H1 (cell line): ENCODE measurements around the gene IRF3. TPM values are rescaled to one million over a fixed set of nuclear protein-coding genes. Genes with fewer than 3 reads are reported as not detected.
A peak's percentile ranks its signal among the peaks of the same experiment; 100 is the strongest.

ENCODE experiments used
- CTCF ChIA-PET: fragments of 300-600 bp; sonication (Branson Sonifier 250); formaldehyde crosslinking; loops from one replicate; lab custom pipeline; 2021; ENCODE audit not compliant: partially characterized antibody; lab: Charles Lee
- POLR2A ChIA-PET: fragments of 300-600 bp; sonication (Branson Sonifier 250); formaldehyde crosslinking; loops from one replicate; lab custom pipeline; 2021; ENCODE audit warnings: inconsistent platforms; ENCODE audit not compliant: partially characterized antibody; lab: Charles Lee
- DNase-seq, 2 experiments: peaks; one replicate each; pipeline versions ENCODE4 v3.0.0 to v3.0.0-alpha.2; 2010 to 2022; ENCODE audit warnings: low spot score in 2 of 2, low read depth in 1 of 2, mixed read lengths in 1 of 2
- FAIRE-seq: peaks from 2 replicates; lab custom pipeline; 2011; peaks lifted over from hg19 to GRCh38; lab: Jason Lieb, UNC
- H2AFZ ChIP-seq: 2 replicates; pipeline ENCODE4 v1.8.1; 2012; ENCODE audit warnings: low read length, inconsistent platforms
- H2AK5ac ChIP-seq: 2 replicates; pipeline ENCODE4 v1.6.1; 2013; ENCODE audit warnings: low read depth, low read length
- H2BK120ac ChIP-seq: replicated peaks from 2 replicates; pipeline ENCODE3; 2013; ENCODE audit warnings: low read depth, low read length, inconsistent platforms
- H2BK12ac ChIP-seq: 2 replicates; pipeline ENCODE4 v1.6.1; 2013; ENCODE audit warnings: low read depth, low read length
- H2BK15ac ChIP-seq: 2 replicates; pipeline ENCODE4 v1.6.1; 2013; ENCODE audit warnings: low read length
- H2BK20ac ChIP-seq: 2 replicates; pipeline ENCODE4 v1.6.1; 2013; ENCODE audit warnings: low read length
- H2BK5ac ChIP-seq: 2 replicates; pipeline ENCODE4 v1.6.1; 2013; ENCODE audit warnings: low read depth, low read length
- H3K14ac ChIP-seq: 2 replicates; pipeline ENCODE4 v1.6.1; 2013; ENCODE audit warnings: inconsistent platforms; ENCODE audit not compliant: insufficient read length
- H3K18ac ChIP-seq: 2 replicates; pipeline ENCODE4 v1.6.1; 2013; ENCODE audit warnings: low read length; ENCODE audit errors: extremely low read depth
- H3K23ac ChIP-seq: 2 replicates; pipeline ENCODE4 v1.6.1; 2013; ENCODE audit warnings: inconsistent platforms; ENCODE audit not compliant: insufficient read length
- H3K23me2 ChIP-seq: 2 replicates; pipeline ENCODE4 v1.6.1; 2013; ENCODE audit warnings: low read depth, low read length
- H3K27ac ChIP-seq: 2 replicates; pipeline ENCODE4 v1.6.1; 2011; ENCODE audit warnings: low read depth, low read length, inconsistent platforms
- H3K27me3 ChIP-seq, 4 experiments: replicated peaks in 1 of 4; 1 replicate in 1 of 4; 2 replicates in 3 of 4; pipeline versions ENCODE4 v1.6.1 to v1.8.1; 2011 to 2013; ENCODE audit warnings: low read length in 3 of 4, mild to moderate bottlenecking in 3 of 4, inconsistent platforms in 2 of 4, mixed read lengths in 2 of 4, moderate library complexity in 1 of 4; ENCODE audit not compliant: control insufficient read depth in 3 of 4, insufficient read depth in 3 of 4; ENCODE audit errors: extremely low read depth in 1 of 4
- H3K36me3 ChIP-seq, 4 experiments: 2 replicates each; pipeline versions ENCODE4 v1.6.1 to v1.8.1; 2011 to 2013; ENCODE audit warnings: mild to moderate bottlenecking in 4 of 4, low read length in 3 of 4, moderate library complexity in 2 of 4, control low read depth in 1 of 4, inconsistent platforms in 1 of 4; ENCODE audit not compliant: insufficient read depth in 4 of 4, control insufficient read depth in 2 of 4
- H3K4ac ChIP-seq: replicated peaks from 2 replicates; pipeline ENCODE3; 2013; ENCODE audit warnings: low read length, low read depth, mixed read lengths, inconsistent platforms; ENCODE audit not compliant: insufficient read length
- H3K4me1 ChIP-seq, 4 experiments: replicated peaks in 1 of 4; 1 replicate in 1 of 4; 2 replicates in 3 of 4; pipeline versions ENCODE4 v1.6.1 to v1.8.1; 2011 to 2013; ENCODE audit warnings: low read length in 3 of 4, inconsistent platforms in 2 of 4, mixed read lengths in 1 of 4; ENCODE audit not compliant: insufficient read depth in 4 of 4, control insufficient read depth in 3 of 4
- H3K4me2 ChIP-seq, 2 experiments: 2 replicates each; pipeline versions ENCODE4 v1.6.1 to v1.8.1; 2011 to 2013; ENCODE audit warnings: low read depth in 2 of 2, low read length in 2 of 2, control low read depth in 1 of 2, inconsistent platforms in 1 of 2, mild to moderate bottlenecking in 1 of 2; ENCODE audit not compliant: insufficient read depth in 1 of 2
- H3K4me3 ChIP-seq, 4 experiments: fragments of 200-600, 300-600 bp in 1 of 4; sonication (generic), shearing (Covaris generic), sonication (Bioruptor Twin) in 1 of 4; 2 replicates each; pipeline versions ENCODE4 v1.5.1 to v1.8.1; 2011 to 2016; ENCODE audit warnings: low read length in 4 of 4, low read depth in 3 of 4, control low read depth in 2 of 4, inconsistent platforms in 2 of 4, mild to moderate bottlenecking in 2 of 4, mixed read lengths in 1 of 4, moderate library complexity in 1 of 4; ENCODE audit not compliant: insufficient read depth in 2 of 4; ENCODE audit errors: extremely low read depth in 1 of 4
- H3K56ac ChIP-seq: replicated peaks from 2 replicates; pipeline ENCODE3; 2013; ENCODE audit warnings: low read depth, mild to moderate bottlenecking, mixed read lengths, low read length, inconsistent platforms; ENCODE audit not compliant: insufficient read length
- H3K79me1 ChIP-seq: 2 replicates; pipeline ENCODE4 v1.6.1; 2013; ENCODE audit warnings: low read depth, low read length, control low read depth
- H3K79me2 ChIP-seq, 2 experiments: 2 replicates each; pipeline versions ENCODE4 v1.6.1 to v1.8.1; 2012 to 2013; ENCODE audit warnings: low read length in 2 of 2, mild to moderate bottlenecking in 2 of 2, inconsistent platforms in 1 of 2; ENCODE audit not compliant: insufficient read depth in 2 of 2, control insufficient read depth in 1 of 2
- H3K9ac ChIP-seq, 4 experiments: replicated peaks in 1 of 4; 1 replicate in 1 of 4; 2 replicates in 3 of 4; pipeline versions ENCODE4 v1.6.1 to v1.8.1; 2011 to 2013; ENCODE audit warnings: low read depth in 3 of 4, low read length in 3 of 4, control low read depth in 2 of 4, mild to moderate bottlenecking in 2 of 4, moderate library complexity in 2 of 4, inconsistent platforms in 1 of 4; ENCODE audit errors: extremely low read depth in 1 of 4
- H3K9me3 ChIP-seq, 2 experiments: 2 replicates each; pipeline versions ENCODE4 v1.6.1 to v1.8.1; 2012 to 2013; ENCODE audit warnings: mild to moderate bottlenecking in 2 of 2, moderate library complexity in 2 of 2, control low read depth in 1 of 2, inconsistent platforms in 1 of 2, low read depth in 1 of 2, low read length in 1 of 2, mixed read lengths in 1 of 2; ENCODE audit not compliant: insufficient read depth in 2 of 2
- H4K20me1 ChIP-seq, 2 experiments: replicated peaks in 1 of 2; 2 replicates each; pipeline versions ENCODE3 to v1.8.1; 2011 to 2013; ENCODE audit warnings: inconsistent platforms in 2 of 2, low read length in 2 of 2, mild to moderate bottlenecking in 1 of 2; ENCODE audit not compliant: insufficient read depth in 2 of 2, control insufficient read depth in 1 of 2
- H4K5ac ChIP-seq: 2 replicates; pipeline ENCODE4 v1.6.1; 2013; ENCODE audit warnings: low read length, low read depth, mixed read lengths, inconsistent platforms; ENCODE audit not compliant: insufficient read length
- H4K8ac ChIP-seq: 2 replicates; pipeline ENCODE4 v1.8.0; 2013; ENCODE audit warnings: mild to moderate bottlenecking, moderate library complexity, low read length, inconsistent platforms; ENCODE audit not compliant: insufficient read depth; ENCODE audit errors: extremely low read depth
- H4K91ac ChIP-seq: replicated peaks from 2 replicates; pipeline ENCODE3; 2013; ENCODE audit warnings: low read length, mixed read lengths, inconsistent platforms; ENCODE audit not compliant: insufficient read length
- EZH2 ChIP-seq: fragments of 200-600 bp; sonication (generic); IDR thresholded peaks from 2 replicates; pipeline ENCODE4 v1.7.1; 2012; ENCODE audit warnings: low read depth, mild to moderate bottlenecking, moderate library complexity, low read length, inconsistent platforms; ENCODE audit not compliant: severe bottlenecking
- PHF8 ChIP-seq: fragments of 200-600 bp; sonication (generic); conservative IDR thresholded peaks from 2 replicates; pipeline ENCODE4 v1.7.1; 2012; ENCODE audit warnings: low read depth, mild to moderate bottlenecking, inconsistent platforms, low read length, moderate library complexity
- TBP ChIP-seq: IDR thresholded peaks from 2 replicates; pipeline ENCODE4 v1.6.1; 2011; ENCODE audit warnings: low read depth, low read length, improper control_type of control experiment
- YY1 ChIP-seq: IDR thresholded peaks from 2 replicates; pipeline ENCODE4 v1.6.1; 2011; ENCODE audit warnings: low read depth, mild to moderate bottlenecking, low read length
- WGBS, 2 experiments: shearing (Covaris generic) in 1 of 2; methylation state at CpG; one replicate each; pipeline versions ENCODE4 v1.1.6 to v1.1.7; 2013 to 2015; ENCODE audit warnings: low lambda C conversion rate in 2 of 2, mixed read lengths in 2 of 2, inconsistent platforms in 1 of 2, low coverage in 1 of 2, missing lambda C conversion rate in 1 of 2; ENCODE audit not compliant: insufficient replicate concordance in 2 of 2, insufficient coverage in 1 of 2, insufficient read length in 1 of 2; ENCODE audit errors: extremely low coverage in 1 of 2, missing lambda C conversion rate in 1 of 2; 5-methylcytosine and 5-hydroxymethylcytosine counted together
- polyA plus RNA-seq, 7 experiments: library from polyadenylated mRNA; depleted of rRNA in 3 of 7; stranded (reverse) in 5 of 7; unstranded in 2 of 7; fragments of >200 nt in 5 of 7; fragments of 200-250 nt in 2 of 7; gene quantifications; 1 replicate in 5 of 7; 2 replicates in 1 of 7; 4 replicates in 1 of 7; pipeline versions ENCODE4 v1.2.1 to v1.2.3, GENCODE V29; 2011 to 2013; ENCODE audit warnings: missing spikeins in 2 of 7, mixed read lengths in 2 of 7
- total RNA-seq: library from RNA; stranded (reverse); fragmentation: NEBNext Ultra II Directional; extraction: Animal tissue kit (Norgen Biotek cat#: 25700); gene quantifications from 2 replicates; pipeline ENCODE4 v1.2.1, GENCODE V29; 2021
- TF ChIP-seq, protein P1 (sequence below): IDR thresholded peaks from 2 replicates; pipeline ENCODE4 v1.6.1; 2012; ENCODE audit warnings: inconsistent platforms

IRF3 gene
- total and polyA plus RNA-seq, 2 of the 8 experiments (the other 6 are each of a cell fraction or from before 2014, with no cell fraction given): 103 to 114 TPM

DNA sequence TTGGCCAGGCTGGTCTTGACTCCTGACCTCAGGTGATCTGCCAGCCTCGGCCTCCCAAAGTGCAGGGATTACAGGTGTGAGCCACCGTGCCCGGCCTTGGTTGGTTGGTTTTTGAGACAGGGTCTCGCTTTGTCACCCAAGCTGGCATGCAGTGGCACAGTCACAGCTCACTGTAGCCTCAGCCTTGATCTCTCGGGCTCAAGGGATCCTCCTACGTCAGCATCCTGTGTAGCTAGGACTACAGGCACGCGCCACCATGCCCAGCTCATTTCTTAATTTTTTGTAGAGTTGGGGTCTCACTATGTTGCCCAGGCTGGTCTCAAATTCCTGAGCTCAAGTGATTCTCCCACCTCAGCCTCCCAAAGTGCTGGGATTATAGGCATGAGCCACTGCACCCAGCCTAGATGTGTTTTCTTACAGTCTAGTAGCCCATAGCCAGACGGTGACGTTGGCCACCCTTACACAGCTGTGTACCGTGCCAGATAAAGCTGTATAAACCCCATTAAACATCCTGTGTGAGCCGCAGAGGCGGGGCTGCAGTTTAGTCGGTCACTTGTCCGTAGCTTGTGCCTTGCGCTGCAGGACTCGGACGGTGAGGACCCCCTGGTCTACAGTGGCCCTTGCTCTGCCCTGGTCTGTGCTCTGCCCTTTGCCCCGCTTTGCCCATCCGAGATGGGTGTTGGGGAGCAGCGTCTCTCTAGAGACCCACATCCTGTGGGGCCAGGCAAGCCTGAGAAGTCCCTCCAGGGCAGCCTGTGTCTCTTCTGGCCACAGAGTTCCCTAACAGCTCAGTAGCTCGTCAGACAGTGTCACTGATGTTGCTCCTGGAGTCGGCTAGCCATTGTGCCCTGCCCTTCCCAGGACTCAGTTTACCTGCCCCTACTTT lies 9.8 kb downstream of the IRF3 start:
- Histone ChIP-seq H3K4me2 (no peak overlapping the region), H2BK20ac (no peak overlapping the region), H3K14ac (no peak overlapping the region), H3K27ac (no peak overlapping the region), H3K23ac (no peak overlapping the region), H3K18ac (no peak overlapping the region; the same call in 1 of the 2 replicates), H2BK5ac (peak overlapping the region; percentile 86; the same call in 1 of the 2 replicates), H4K91ac (no peak overlapping the region), H3K4ac (no peak overlapping the region), H3K36me3 (peaks cover 16 to 76% (median 57%) of the 10 kb centered on the region in 4 experiments; a peak in 7 of 8 replicates), H4K8ac (no peak overlapping the region), H2BK12ac (peak overlapping the region; percentile 33; the same call in 1 of the 2 replicates), H3K79me1 (0 out of 2 replicates have a peak, but pooled peaks cover 2% of the 10 kb centered on the region), H3K9ac (0 out of 7 replicates have a peak overlapping the region, but pooled peaks of 1 of the 4 experiments have one; percentile 27), H2AK5ac (no peak overlapping the region), H2BK120ac (no peak overlapping the region), H2BK15ac (no peak overlapping the region), H4K20me1 (peaks cover 6 to 17% of the 10 kb centered on the region in 2 experiments), H4K5ac (no peak overlapping the region), H3K56ac (no peak overlapping the region), H2AFZ (no peak overlapping the region), H3K4me3 (no peak overlapping the region), H3K27me3 (no peaks in the 10 kb centered on the region), H3K79me2 (no peaks in the 10 kb centered on the region), H3K9me3 (peaks cover 9 to 11% of the 10 kb centered on the region in 2 experiments), H3K23me2 (no peaks in the 10 kb centered on the region; the same call in 1 of the 2 replicates), H3K4me1 (peaks cover 0 to 14% (median 5%) of the 10 kb centered on the region in 4 experiments; a peak in 4 of 7 replicates)
- ChIA-PET POLR2A (interaction anchor here (0.8 to 18.0 kb wide), 10 partner anchors 9 to 75 kb away, joined by 3 to 275 read pairs (median 6); partner anchors contain the start of genes BCL2L12, IRF3, NOSIP and PRMT1), CTCF (interaction anchor here (0.6 to 3.8 kb wide), 8 partner anchors 9 to 62 kb away, joined by 3 to 39 read pairs (median 6); partner anchors contain the start of genes BCL2L12 and IRF3)
- no peak for FAIRE-seq
- WGBS, 2 experiments: 92% methylated on average over 23 of the region's 23 CpGs; no CpG with 5 or more reads in 1 of the 2 experiments
- no peak for DNase-seq
- no peak for TF ChIP-seq TBP
- TF ChIP-seq PHF8: no peak
- TF ChIP-seq EZH2: no peak
- TF ChIP-seq, protein P1, sequence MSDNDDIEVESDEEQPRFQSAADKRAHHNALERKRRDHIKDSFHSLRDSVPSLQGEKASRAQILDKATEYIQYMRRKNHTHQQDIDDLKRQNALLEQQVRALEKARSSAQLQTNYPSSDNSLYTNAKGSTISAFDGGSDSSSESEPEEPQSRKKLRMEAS: no peak
- no peak for TF ChIP-seq YY1
